GM21737 (cell line): ENCODE measurements around the gene THAP3.
A peak's percentile ranks its signal among the peaks of the same experiment; 100 is the strongest.

Source experiments
- ATAC-seq: cut with Tn5 transposase; IDR thresholded peaks from one replicate; pipeline ENCODE4 v1.9.1; 2021; ENCODE audit warnings: mild to moderate bottlenecking, moderate library complexity; ENCODE audit not compliant: unreplicated experiment

Gene THAP3

DNA sequence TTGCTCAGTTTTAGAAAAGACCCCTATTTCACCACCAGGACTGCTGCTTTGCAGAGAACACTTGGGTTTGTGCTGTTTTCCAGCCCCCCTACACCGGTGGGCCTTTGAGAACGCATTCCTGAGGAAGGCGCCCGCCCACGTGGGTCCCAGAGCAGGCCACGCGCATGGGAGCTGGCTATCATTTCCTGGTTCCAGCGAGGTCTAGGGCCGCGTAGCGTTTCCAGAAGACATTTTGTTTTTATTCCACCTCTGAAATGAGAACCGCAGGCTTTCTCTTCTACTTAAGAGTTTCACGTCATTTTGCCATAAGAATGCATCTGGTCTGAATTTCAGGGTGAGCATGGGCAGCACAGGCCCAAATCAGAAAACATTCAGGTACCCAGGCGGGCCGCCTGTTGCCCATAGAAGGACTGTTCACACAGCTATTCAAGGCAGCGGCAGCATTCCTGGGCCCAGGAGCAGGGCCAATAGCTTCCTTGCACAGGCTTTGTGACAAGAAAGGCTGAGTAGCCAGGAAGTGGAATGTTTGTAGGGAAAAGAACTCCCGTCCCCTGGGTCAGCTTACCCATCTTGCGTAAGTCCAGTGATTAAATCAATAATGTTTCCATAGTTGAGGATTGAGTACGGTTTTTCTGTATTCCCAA, 20.6 kb upstream of the THAP3 start:
- ATAC-seq = no peak

DNA sequence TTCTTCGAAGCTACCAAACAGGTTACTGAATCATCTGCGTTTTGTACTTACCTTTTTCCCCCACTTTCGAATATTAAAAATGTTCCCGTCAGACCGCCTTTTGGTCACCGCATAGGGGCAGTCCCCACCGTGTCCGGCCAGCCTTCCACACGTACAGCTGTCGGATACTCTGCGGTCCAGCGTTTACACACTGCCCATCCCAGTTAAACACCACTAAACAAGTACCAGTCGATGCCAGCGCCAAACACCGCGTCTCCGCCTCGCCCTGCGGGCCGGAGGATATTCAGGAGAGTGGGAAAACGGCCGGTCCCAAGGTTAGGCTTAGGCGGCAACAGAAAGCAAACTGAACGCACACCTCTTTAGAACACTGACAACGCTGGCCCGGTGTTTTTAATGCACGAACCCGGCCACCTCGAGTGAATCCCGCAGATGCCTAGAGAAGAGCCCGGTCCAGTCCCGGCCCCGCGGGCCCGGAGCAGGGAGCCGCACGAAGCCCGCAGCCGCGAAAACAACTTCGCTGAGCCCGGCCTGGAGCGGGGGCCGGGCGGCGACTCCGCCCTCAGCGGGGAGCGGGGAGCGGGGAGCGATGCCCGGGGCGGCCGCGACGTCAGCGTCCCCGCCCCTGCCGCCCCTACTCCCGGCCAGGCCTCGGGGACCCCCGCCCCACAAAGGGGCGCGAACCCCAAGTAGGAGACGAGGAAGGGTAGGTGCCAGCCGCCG, 11.9 kb upstream of the THAP3 start:
- ATAC-seq = peak; percentile 26

- peak; percentile 85 for ATAC-seq
Observed at GRCh38 chr1:6613361-6614018, 11.2 kb upstream of the THAP3 start, which contains the start of gene PHF13. TSS of gene PHF13 (plus strand) at chr1:6613731. CDS start at chr1:6614067, 336 bp downstream.

DNA sequence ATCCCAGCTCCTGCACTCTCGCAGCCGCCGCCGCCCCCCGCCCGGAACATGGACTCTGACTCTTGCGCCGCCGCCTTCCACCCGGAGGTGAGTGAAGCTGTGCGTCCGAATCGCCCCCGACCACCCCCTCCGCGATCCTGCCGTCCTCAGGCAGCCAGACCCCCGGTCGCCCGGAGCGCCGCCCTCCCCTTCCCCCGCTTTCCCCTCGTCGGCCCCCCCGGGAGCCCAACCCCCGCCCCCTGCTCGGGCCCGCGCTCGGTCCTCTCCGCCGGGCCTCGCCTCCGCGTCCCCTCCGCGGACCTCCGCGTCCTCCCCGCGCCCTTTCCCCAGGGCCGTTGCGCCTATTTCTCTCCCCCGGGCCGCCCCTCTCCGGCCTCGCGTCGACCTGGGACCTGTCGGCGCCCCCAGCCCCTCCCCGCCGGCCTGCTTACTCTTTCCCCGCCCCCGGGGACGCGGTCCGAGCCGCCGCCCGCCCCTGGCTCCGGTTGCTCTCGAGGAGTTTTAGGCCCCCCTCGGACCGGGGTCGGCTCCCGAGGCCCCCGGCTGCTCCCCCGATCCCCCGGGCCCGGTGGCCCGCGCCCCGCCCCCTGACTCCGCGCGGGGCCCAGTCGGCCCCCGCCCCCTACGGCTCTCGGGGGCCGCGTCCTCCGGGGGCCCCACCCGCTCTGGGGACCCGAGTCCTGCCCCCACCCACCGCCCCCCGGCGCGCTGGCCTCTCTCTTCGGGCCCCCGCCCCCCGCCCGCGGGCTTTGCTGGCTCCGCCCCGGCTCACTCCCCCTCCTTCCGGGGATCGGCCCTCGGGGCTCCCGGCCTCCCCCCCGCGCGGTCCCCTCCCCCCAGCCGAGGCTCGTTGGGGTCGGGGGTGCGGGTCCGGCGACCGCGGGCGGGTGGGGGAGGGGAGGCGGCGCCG, 10.4 kb upstream of the THAP3 start:
- ATAC-seq = peak; percentile 12

- ATAC-seq = no peak
Observed at GRCh38 chr1:6614929-6615785, 9.5 kb upstream of the THAP3 start.

- ATAC-seq = no peak
Observed at GRCh38 chr1:6619045-6619444, 5.6 kb upstream of the THAP3 start.

DNA sequence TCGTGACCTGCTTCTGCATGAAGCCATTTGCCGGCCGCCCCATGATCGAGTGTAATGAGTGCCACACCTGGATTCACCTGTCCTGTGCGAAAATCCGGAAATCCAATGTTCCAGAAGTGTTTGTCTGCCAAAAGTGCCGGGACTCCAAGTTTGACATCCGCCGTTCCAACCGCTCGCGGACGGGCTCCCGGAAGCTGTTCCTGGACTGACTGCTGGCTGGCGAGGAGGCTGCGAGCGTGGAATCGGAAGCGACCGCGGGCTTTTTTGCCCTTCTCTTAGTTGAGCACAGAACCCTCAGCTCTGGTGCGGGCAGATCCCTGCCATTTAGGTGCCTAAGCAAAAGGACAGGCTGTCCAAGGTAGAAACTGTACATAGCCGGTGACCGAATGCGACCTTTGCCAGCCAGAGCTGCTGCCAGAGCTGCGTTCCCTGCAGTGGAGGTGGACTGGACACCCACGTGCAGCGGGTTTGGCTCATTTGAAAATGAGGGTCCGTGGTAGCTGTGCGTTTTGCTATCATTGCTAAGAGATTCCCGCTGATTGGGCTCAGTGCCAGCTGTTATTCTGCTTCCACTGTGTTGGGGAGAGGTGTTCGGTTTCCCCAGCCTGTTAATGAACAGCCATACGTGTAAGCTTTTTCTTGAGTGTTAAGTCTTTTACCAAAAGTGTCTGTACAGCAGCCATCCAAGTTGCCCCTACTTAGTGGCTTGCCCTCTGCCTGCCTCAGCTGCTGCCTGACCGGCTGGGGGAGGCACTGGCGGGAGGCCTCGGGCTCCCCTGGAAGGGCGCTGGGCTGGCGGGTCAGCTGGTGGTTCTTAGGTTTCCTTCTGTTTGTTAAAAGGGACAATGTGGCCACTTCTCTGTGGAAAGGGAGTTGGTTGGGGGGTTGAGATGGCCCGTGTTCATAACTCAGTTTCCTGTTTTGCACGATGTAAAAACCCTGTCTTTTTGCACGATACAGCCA, 3.0 kb upstream of the THAP3 start:
- ATAC-seq = no peak

DNA sequence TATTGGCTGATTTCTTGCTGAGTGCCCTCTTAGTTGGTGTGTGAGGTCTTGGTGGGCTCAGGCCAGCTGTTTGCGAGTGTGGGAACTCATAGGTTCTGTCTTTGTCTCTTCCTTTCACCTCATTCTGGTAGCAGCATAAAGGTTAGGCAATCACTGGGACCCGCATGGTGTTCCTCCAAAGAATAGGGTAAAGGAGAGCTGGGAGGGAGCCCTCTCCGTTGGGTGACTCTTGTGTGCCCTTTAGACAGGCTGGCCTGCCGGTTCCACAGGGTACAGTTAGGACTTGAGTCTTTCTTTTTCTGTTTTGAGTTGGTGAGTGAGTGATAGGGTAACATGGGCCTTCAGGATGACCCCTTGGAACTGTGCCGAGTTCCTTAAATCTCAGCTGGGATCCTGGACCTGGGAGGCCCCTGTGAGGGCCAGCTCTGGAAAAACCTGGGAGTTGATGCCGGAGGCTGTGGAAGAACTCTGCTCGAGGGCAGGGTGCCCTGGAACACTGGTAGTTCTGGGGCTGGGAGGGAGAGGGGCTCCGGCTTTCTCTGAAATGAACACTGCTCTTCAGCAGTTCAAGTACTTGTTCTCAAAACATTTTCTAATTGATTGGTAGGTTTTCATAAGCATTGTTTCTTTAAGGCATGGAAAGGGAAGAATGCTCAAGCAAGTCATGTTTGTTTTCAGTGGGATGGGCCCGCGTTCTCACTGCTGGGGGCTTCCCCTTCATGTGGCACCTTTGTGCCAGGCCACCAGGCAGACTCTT, 2.1 kb upstream of the THAP3 start:
- ATAC-seq = no peak

DNA sequence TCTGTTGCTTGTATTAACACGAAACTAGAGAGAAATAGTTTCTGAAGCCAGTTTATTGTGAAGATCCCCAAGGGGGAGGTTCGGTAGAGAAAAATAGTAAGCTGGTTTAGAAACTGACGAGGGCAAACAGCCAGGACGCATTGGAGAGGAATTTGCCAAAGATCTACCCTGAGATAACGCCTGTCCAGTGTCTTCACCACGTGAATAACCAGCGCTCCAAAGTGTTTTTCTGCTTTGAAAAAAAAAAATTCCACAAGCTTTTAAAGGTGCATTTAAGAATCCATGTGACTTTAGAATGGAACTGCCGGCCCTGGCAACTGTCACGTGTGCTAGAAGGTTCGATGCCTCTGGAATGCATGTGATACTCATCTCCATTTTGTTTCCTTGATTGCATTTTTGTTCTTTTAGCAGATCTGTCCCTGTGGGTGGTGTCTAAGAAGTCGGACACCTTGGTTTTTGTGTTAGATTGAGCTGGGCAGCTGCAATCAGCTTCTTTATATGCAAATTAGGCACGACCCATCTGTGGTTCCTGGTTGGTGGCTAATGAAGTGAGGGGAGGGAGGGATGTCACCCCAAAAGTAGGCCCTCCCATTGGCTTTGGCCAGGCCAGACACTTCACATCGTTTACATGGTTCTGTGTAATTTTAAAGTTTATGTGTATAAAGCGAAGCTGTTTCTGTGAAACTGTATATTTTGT, 1.3 kb upstream of the THAP3 start:
- ATAC-seq = no peak

DNA sequence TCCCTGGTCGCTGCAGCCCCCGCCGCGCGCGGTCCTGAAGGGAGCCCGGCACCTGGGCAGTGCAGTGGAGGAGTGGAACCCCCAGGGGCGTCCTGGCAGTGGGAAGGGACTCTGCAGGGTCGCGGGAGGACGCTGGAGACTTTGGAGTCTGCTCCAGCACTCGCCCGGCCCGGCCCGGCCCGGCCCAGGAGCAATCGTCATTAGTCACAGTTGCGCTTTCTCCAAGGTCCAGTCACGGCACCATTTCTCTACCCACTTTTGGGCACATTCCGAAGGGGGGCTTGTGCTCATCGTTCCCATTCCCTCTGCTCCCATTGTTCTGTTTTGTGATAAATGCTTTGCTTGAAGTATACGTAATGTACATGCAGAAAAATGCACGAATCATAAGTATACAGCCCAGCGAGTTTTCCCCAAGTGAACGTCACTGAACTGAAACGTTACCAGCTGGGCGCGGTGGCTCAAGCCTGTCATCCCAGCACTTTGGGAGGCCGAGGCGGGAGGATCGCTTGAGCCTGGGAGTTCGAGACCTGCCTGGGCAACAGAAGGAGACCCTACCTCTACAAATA, 999 bp downstream of the THAP3 start:
- no peak for ATAC-seq

GRCh38 chr1:6627031-6627430, 2.4 kb downstream of the THAP3 start:
- ATAC-seq = no peak

DNA sequence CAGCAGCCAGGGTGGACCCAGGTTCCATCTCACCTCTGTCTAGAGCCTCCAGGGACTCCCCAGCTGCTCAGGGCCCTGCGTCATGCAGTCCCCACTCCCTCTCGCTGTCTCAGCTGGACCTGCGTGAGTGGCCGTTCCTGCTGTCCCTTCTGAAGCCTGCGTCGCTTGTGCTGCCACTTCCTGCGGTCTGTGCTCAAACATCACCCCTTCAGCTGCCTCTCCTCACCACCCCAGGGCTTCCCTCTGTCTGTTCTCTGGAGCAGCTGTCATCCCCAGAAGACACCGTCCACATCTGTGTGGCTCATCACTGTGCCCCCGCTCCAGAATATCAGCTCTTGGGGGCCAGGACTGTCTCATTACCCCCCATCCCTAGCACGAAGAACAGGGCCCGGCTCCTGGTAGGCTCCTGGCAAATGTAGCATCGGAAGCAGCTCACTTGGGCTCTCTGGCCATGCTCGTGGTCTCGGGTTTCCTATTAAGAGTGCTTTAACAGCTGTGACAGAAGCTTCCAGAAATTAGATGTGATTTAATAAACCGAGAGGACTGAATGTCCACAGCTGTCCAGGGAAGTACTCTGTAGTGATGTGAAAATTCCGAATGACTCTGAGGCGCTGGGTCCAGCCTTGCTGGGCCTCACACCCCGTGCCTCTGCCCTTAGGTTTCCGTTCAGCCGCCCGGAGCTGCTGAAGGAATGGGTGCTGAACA, 3.3 kb downstream of the THAP3 start:
- ATAC-seq = no peak

- no peak for ATAC-seq
Observed at GRCh38 chr1:6628971-6629479, 4.4 kb downstream of the THAP3 start.

DNA sequence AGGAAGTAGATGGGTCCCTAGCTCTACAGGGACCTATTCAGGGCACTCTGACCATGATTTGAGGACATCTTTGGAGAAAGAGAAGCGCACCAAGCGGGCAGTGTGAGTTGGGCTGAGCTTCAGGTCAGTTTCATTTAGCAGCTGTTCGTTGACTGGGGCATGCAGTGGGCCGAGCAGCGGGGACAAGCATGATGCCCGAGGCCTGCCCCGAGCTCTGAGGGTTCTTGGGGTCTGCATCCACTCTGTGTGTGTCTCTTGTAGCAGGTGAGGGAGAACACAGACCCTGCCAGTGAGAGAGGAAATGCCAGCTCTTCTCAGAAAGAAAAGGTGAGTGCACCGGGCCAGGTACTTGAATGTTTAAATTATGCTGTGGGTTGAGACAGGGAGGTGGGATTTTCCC, 5.4 kb downstream of the THAP3 start:
- no peak for ATAC-seq

DNA sequence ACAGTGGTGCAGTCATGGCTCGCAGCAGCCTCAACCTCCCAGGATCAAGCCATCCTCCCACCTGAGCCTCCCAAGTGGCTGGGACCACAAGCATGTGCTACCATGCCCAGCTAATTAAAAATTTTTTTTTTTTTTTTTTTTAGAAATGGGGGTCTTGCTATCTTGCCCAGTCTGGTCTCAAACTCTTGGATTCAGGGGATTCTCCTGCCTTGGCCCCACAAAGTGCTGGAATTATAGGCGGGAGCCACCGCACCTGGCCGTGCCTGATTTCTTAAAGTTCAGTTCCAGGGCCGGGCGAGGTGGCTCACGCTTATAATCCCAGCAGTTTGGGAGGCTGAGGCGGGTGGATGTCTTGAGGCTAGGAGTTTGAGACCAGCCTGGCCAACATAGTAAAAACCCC, 6.4 kb downstream of the THAP3 start:
- ATAC-seq = no peak
